GM19351 (cell line): ENCODE measurements around the gene RASSF9.

Experiments used
- ATAC-seq: cut with Tn5 transposase; IDR thresholded peaks from one replicate; pipeline ENCODE4 v1.9.1; 2021; ENCODE audit warnings: mild to moderate bottlenecking, moderate library complexity; ENCODE audit not compliant: unreplicated experiment

RASSF9 gene

GRCh38 chr12:85821759-85822158 is 14.4 kb downstream of the RASSF9 start:
- ATAC-seq: no peak

- no peak for ATAC-seq
Observed at GRCh38 chr12:85821206-85821605, 15.0 kb downstream of the RASSF9 start.

- ATAC-seq: no peak
Observed at GRCh38 chr12:85820101-85820500, 16.1 kb downstream of the RASSF9 start.

GRCh38 chr12:85814741-85815140 is 21.5 kb downstream of the RASSF9 start:
- ATAC-seq: no peak

GRCh38 chr12:85814071-85814470 is 22.1 kb downstream of the RASSF9 start:
- ATAC-seq: no peak

- no peak for ATAC-seq
Observed at GRCh38 chr12:85809500-85809899, 26.7 kb downstream of the RASSF9 start.

GRCh38 chr12:85807730-85808129 is 28.5 kb downstream of the RASSF9 start:
- ATAC-seq: no peak

GRCh38 chr12:85805654-85806053 is 30.6 kb downstream of the RASSF9 start:
- ATAC-seq: no peak

- no peak for ATAC-seq
Observed at GRCh38 chr12:85804663-85805062, 31.5 kb downstream of the RASSF9 start.

GRCh38 chr12:85803923-85804322 is 32.3 kb downstream of the RASSF9 start:
- no peak for ATAC-seq

GRCh38 chr12:85803231-85803630 is 33.0 kb downstream of the RASSF9 start:
- ATAC-seq: no peak

GRCh38 chr12:85798122-85798521 is 38.1 kb downstream of the RASSF9 start:
- ATAC-seq: no peak

- ATAC-seq: no peak
Observed at GRCh38 chr12:85796001-85796400, 40.2 kb downstream of the RASSF9 start.

- no peak for ATAC-seq
Observed at GRCh38 chr12:85794531-85794930, 41.7 kb downstream of the RASSF9 start.

GRCh38 chr12:85784096-85784720 is 52.0 kb downstream of the RASSF9 start:
- ATAC-seq: no peak

- no peak for ATAC-seq
Observed at GRCh38 chr12:85782711-85783110, 53.5 kb downstream of the RASSF9 start.

GRCh38 chr12:85781766-85782165 is 54.4 kb downstream of the RASSF9 start:
- no peak for ATAC-seq

GRCh38 chr12:85779768-85780167 is 56.4 kb downstream of the RASSF9 start:
- ATAC-seq: no peak

GRCh38 chr12:85775091-85775490 is 61.1 kb downstream of the RASSF9 start:
- ATAC-seq: no peak

GRCh38 chr12:85765453-85765869 is 70.7 kb downstream of the RASSF9 start:
- ATAC-seq: no peak

- no peak for ATAC-seq
Observed at GRCh38 chr12:85759623-85760022, 76.6 kb downstream of the RASSF9 start.

- ATAC-seq: no peak
Observed at GRCh38 chr12:85759091-85759490, 77.1 kb downstream of the RASSF9 start.

- ATAC-seq: no peak
Observed at GRCh38 chr12:85755760-85756159, 80.4 kb downstream of the RASSF9 start.
